Measurements from ENCODE around the gene OPRD1.
"Not testable (repeated sequence)": the region's sequence is repeated elsewhere in the genome, so short reads cannot be mapped to it uniquely, and the experiment has no call there.

The OPRD1 gene

GRCh38 chr1:28817133-28817532 lies 5.2 kb downstream of the OPRD1 start:
- H3K4me2 ChIP-seq (ENCODE audit: low read length) = no peak overlapping the region
- no peaks in the 10 kb centered on the region for H3K27me3 ChIP-seq (ENCODE audit: low read depth, low read length)
- TF ChIP-seq EZH2phosphoT487 (IDR thresholded peaks at IDR 0.05; ENCODE audit: low read depth) (no peak), CTCF (IDR thresholded peaks at IDR 0.05; ENCODE audit: low read depth, low read length) (no peak)
- no peaks in the 10 kb centered on the region for H3K36me3 ChIP-seq (replicated peaks; ENCODE audit: low read depth, low read length)
- H3K79me2 ChIP-seq (ENCODE audit: low read length) = no peaks in the 10 kb centered on the region
- H3K27ac ChIP-seq (ENCODE audit: low read length) = no peak overlapping the region
- H3K4me1 ChIP-seq (ENCODE audit: low read length) = no peaks in the 10 kb centered on the region
- no peak overlapping the region for H3K4me3 ChIP-seq (ENCODE audit: low read length)
- no peak overlapping the region for H2AFZ ChIP-seq (ENCODE audit: low read depth, low read length)
- H3K9ac ChIP-seq (ENCODE audit: low read length) = no peak overlapping the region
- H4K20me1 ChIP-seq (ENCODE audit: insufficient read depth, low read length) = no peaks in the 10 kb centered on the region
- H3K9me3 ChIP-seq (ENCODE audit: insufficient read depth, low read length) = no peaks in the 10 kb centered on the region

GRCh38 chr1:28819020-28819419 lies 7.0 kb downstream of the OPRD1 start:
- Histone ChIP-seq H3K27me3 (ENCODE audit: low read depth, low read length) (no peaks in the 10 kb centered on the region), H3K79me2 (ENCODE audit: low read length) (no peaks in the 10 kb centered on the region), H3K9me3 (ENCODE audit: insufficient read depth, low read length) (no peaks in the 10 kb centered on the region), H3K4me2 (ENCODE audit: low read length) (no peak overlapping the region), H3K27ac (ENCODE audit: low read length) (no peak overlapping the region), H3K9ac (ENCODE audit: low read length) (no peak overlapping the region), H2AFZ (ENCODE audit: low read depth, low read length) (no peak overlapping the region), H3K36me3 (replicated peaks; ENCODE audit: low read depth, low read length) (no peaks in the 10 kb centered on the region), H4K20me1 (ENCODE audit: insufficient read depth, low read length) (no peaks in the 10 kb centered on the region), H3K4me1 (ENCODE audit: low read length) (no peaks in the 10 kb centered on the region), H3K4me3 (ENCODE audit: low read length) (no peak overlapping the region)
- no peak for TF ChIP-seq CTCF (IDR thresholded peaks at IDR 0.05; ENCODE audit: low read depth, low read length)
- TF ChIP-seq EZH2phosphoT487 (IDR thresholded peaks at IDR 0.05; ENCODE audit: low read depth) = no peak

GRCh38 chr1:28822799-28823198 lies 10.8 kb downstream of the OPRD1 start:
- no peaks in the 10 kb centered on the region for H3K9me3 ChIP-seq (ENCODE audit: insufficient read depth, low read length)
- no peak overlapping the region for H3K27ac ChIP-seq (ENCODE audit: low read length)
- no peak overlapping the region for H3K4me3 ChIP-seq (ENCODE audit: low read length)
- no peak overlapping the region for H3K4me2 ChIP-seq (ENCODE audit: low read length)
- H3K27me3 ChIP-seq (ENCODE audit: low read depth, low read length) = no peaks in the 10 kb centered on the region
- H3K4me1 ChIP-seq (ENCODE audit: low read length) = no peaks in the 10 kb centered on the region
- no peaks in the 10 kb centered on the region for H4K20me1 ChIP-seq (ENCODE audit: insufficient read depth, low read length)
- no peak overlapping the region for H2AFZ ChIP-seq (ENCODE audit: low read depth, low read length)
- H3K9ac ChIP-seq (ENCODE audit: low read length) = no peak overlapping the region
- no peaks in the 10 kb centered on the region for H3K36me3 ChIP-seq (replicated peaks; ENCODE audit: low read depth, low read length)
- no peak for TF ChIP-seq EZH2phosphoT487 (IDR thresholded peaks at IDR 0.05; ENCODE audit: low read depth)
- no peak for TF ChIP-seq CTCF (IDR thresholded peaks at IDR 0.05; ENCODE audit: low read depth, low read length)
- no peaks in the 10 kb centered on the region for H3K79me2 ChIP-seq (ENCODE audit: low read length)

GRCh38 chr1:28824061-28824460 lies 12.1 kb downstream of the OPRD1 start:
- H3K4me1 ChIP-seq (ENCODE audit: low read length); H3K9ac ChIP-seq (ENCODE audit: low read length); H3K79me2 ChIP-seq (ENCODE audit: low read length); H3K4me2 ChIP-seq (ENCODE audit: low read length); H2AFZ ChIP-seq (ENCODE audit: low read depth, low read length); H3K4me3 ChIP-seq (ENCODE audit: low read length); H4K20me1 ChIP-seq (ENCODE audit: insufficient read depth, low read length); H3K36me3 ChIP-seq (replicated peaks; ENCODE audit: low read depth, low read length); H3K27me3 ChIP-seq (ENCODE audit: low read depth, low read length); H3K9me3 ChIP-seq (ENCODE audit: insufficient read depth, low read length); H3K27ac ChIP-seq (ENCODE audit: low read length): not testable (repeated sequence)

- not testable (repeated sequence) for H3K4me2 ChIP-seq (ENCODE audit: low read length); H3K79me2 ChIP-seq (ENCODE audit: low read length)
Observed at GRCh38 chr1:28828227-28828858, 16.4 kb downstream of the OPRD1 start.

More at GRCh38 chr1:28828227-28828858, 16.4 kb downstream of the OPRD1 start:
- H3K9me3 ChIP-seq (ENCODE audit: insufficient read depth, low read length); H3K27ac ChIP-seq (ENCODE audit: low read length); H3K4me3 ChIP-seq (ENCODE audit: low read length); H2AFZ ChIP-seq (ENCODE audit: low read depth, low read length); H3K27me3 ChIP-seq (ENCODE audit: low read depth, low read length); H3K36me3 ChIP-seq (replicated peaks; ENCODE audit: low read depth, low read length); H3K9ac ChIP-seq (ENCODE audit: low read length); H4K20me1 ChIP-seq (ENCODE audit: insufficient read depth, low read length); H3K4me1 ChIP-seq (ENCODE audit: low read length): not testable (repeated sequence)
